H1 (cell line): ENCODE measurements around the gene PQBP1. TPM values are rescaled to one million over a fixed set of nuclear protein-coding genes. Genes with fewer than 3 reads are reported as not detected.
A peak's percentile ranks its signal among the peaks of the same experiment; 100 is the strongest.

Source experiments
- CTCF ChIP-seq, 3 experiments: IDR thresholded peaks; 1 replicate in 2 of 3; 2 replicates in 1 of 3; pipeline versions ENCODE4 v1.5.1 to v1.6.1; 2011; ENCODE audit warnings: low read length in 3 of 3, mild to moderate bottlenecking in 3 of 3, inconsistent platforms in 2 of 3, low read depth in 1 of 3, moderate library complexity in 1 of 3; ENCODE audit not compliant: insufficient read depth in 1 of 3; ENCODE audit errors: control extremely low read depth in 1 of 3
- SIN3A ChIP-seq, 2 experiments: IDR thresholded peaks in 1 of 2; conservative IDR thresholded peaks in 1 of 2; 2 replicates each; pipeline ENCODE4 v1.6.1; 2011 to 2012; ENCODE audit warnings: low read length in 2 of 2, improper control_type of control experiment in 1 of 2, low read depth in 1 of 2, mild to moderate bottlenecking in 1 of 2
- polyA plus RNA-seq, 7 experiments: library from polyadenylated mRNA; depleted of rRNA in 3 of 7; stranded (reverse) in 5 of 7; unstranded in 2 of 7; fragments of >200 nt in 5 of 7; fragments of 200-250 nt in 2 of 7; gene quantifications; 1 replicate in 5 of 7; 2 replicates in 1 of 7; 4 replicates in 1 of 7; pipeline versions ENCODE4 v1.2.1 to v1.2.3, GENCODE V29; 2011 to 2013; ENCODE audit warnings: missing spikeins in 2 of 7, mixed read lengths in 2 of 7
- total RNA-seq: library from RNA; stranded (reverse); fragmentation: NEBNext Ultra II Directional; extraction: Animal tissue kit (Norgen Biotek cat#: 25700); gene quantifications from 2 replicates; pipeline ENCODE4 v1.2.1, GENCODE V29; 2021

Gene PQBP1
- total and polyA plus RNA-seq, 2 of the 8 experiments (the other 6 are each of a cell fraction or from before 2014, with no cell fraction given): 91.7 to 95.9 TPM

GRCh38 chrX:48917139-48918001, 19.6 kb downstream of the PQBP1 start (continued):
- TF ChIP-seq CTCF (IDR thresholded peaks at IDR 0.05; ENCODE audit: control extremely low read depth in 1 of 3, insufficient read depth in 1 of 3, low read depth in 1 of 3, low read length in 3 of 3) (peak in 2 of 3 experiments; percentile 74 to 82; a peak in 3 of 4 replicates), SIN3A (conservative IDR thresholded peaks at IDR 0.05 in 1 of 2, IDR thresholded peaks at IDR 0.05 in 1 of 2; ENCODE audit: low read depth in 1 of 2, low read length in 2 of 2) (peak; percentile 71 to 95; a peak in 2 of 4 replicates)
